Esophagus squamous epithelium (tissue), 4 donors: Measurements from ENCODE around the gene TLE3.

Experiments used
- CTCF ChIP-seq, 6 experiments: fragments of 450-650 bp in 4 of 6; fragments of 200-600 bp in 2 of 6; sonication (generic) in 2 of 6; IDR thresholded peaks; one replicate each; pipeline ENCODE4 v1.5.1; 2016 to 2019; ENCODE audit warnings: antibody characterized with exemption in 6 of 6, mild to moderate bottlenecking in 4 of 6, moderate library complexity in 4 of 6
- POLR2A ChIP-seq, 4 donors: fragments of 450-650 bp; IDR thresholded peaks; one replicate each; pipeline ENCODE4 v1.6.1; 2017; ENCODE audit warnings: antibody characterized with exemption in 4 of 4, mild to moderate bottlenecking in 4 of 4, moderate library complexity in 3 of 4

- TF ChIP-seq CTCF (IDR thresholded peaks at IDR 0.05) (no peak), POLR2A (IDR thresholded peaks at IDR 0.05) (no peak)
Measured at GRCh38 chr15:70142072-70142321, 44.3 kb upstream of the TLE3 start.
